GM20000 (cell line): ENCODE results near the gene SETDB1.

ENCODE experiments used
- DNase-seq: peaks from one replicate; pipeline ENCODE4 v3.0.0; 2012; ENCODE audit warnings: low spot score
- CTCF ChIP-seq: IDR thresholded peaks from 2 replicates; pipeline ENCODE4 v1.5.1; 2012; ENCODE audit warnings: mild to moderate bottlenecking, control low read depth; ENCODE audit errors: extremely low read depth, missing control alignments

The SETDB1 gene

GRCh38 chr1:150971583-150972416 is 45.6 kb downstream of the SETDB1 start:
- DNase-seq, result no peak

GRCh38 chr1:150972417-150972940 is 46.3 kb downstream of the SETDB1 start:
- no peak for DNase-seq
- TF ChIP-seq CTCF, result no peak

More at GRCh38 chr1:150971583-150972416, 45.6 kb downstream of the SETDB1 start:
- TF ChIP-seq CTCF, result no peak

GRCh38 chr1:150973258-150973835 is 47.2 kb downstream of the SETDB1 start:
- no peak for DNase-seq
- TF ChIP-seq CTCF, result no peak

- DNase-seq, result peak; percentile 81
- no peak for TF ChIP-seq CTCF
Observed at GRCh38 chr1:150973836-150974579, 47.8 kb downstream of the SETDB1 start.

GRCh38 chr1:150974580-150975478 is 48.7 kb downstream of the SETDB1 start, which contains the start of gene CERS2:
TSS of gene CERS2 (minus strand) at chr1:150974835. CDS start at chr1:150969090, 5,745 bp downstream.
- DNase-seq, result peak; percentile 92

More at GRCh38 chr1:150974580-150975478, 48.7 kb downstream of the SETDB1 start, which contains the start of gene CERS2:
- no peak for TF ChIP-seq CTCF
